Fibroblast of villous mesenchyme (primary cell): ENCODE results near the gene LGMN. TPM values are rescaled to one million over a fixed set of nuclear protein-coding genes. Genes with fewer than 3 reads are reported as not detected.

Experiments
- DNase-seq: peaks from one replicate; pipeline ENCODE4 v3.0.0-alpha.2; 2010; ENCODE audit warnings: low read depth
- H3K4me3 ChIP-seq: 2 replicates; pipeline ENCODE4 v1.5.1; 2011; ENCODE audit warnings: low read depth, mild to moderate bottlenecking, low read length
- total RNA-seq: library from RNA; depleted of rRNA; stranded (reverse); fragments of >200 nt; gene quantifications from 2 replicates; pipeline ENCODE4 v1.2.3, GENCODE V29; 2012
- TF ChIP-seq, protein P1 (sequence below): IDR thresholded peaks from 2 replicates; pipeline ENCODE4 v1.5.1; 2012; ENCODE audit warnings: low read depth, mild to moderate bottlenecking, low read length; ENCODE audit not compliant: insufficient read depth

LGMN gene
- total RNA-seq, 1 donor, result 41.5 TPM

DNA sequence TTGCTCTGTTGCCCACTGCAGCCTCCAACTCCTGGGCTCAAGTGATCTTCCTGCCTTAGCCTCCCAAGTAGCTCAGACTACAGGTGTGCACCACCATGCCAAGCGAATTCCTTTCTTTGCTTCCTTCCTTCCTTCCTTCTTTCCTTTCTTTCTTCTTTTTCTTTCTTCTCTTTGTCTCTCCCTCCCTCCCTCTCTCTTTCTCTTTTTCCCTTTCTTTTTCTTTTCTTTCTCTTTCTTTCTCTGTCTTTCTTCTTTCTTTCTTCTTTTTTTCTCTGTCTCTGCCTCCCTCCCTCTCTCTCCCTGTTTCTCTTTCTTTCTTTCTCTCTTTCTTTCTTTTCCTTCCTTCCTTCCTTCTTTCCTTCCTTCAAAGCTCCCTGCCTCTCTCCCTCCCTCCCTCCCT is 52.9 kb downstream of the LGMN start:
- H3K4me3 ChIP-seq, result no peak overlapping the region
- TF ChIP-seq, protein P1, sequence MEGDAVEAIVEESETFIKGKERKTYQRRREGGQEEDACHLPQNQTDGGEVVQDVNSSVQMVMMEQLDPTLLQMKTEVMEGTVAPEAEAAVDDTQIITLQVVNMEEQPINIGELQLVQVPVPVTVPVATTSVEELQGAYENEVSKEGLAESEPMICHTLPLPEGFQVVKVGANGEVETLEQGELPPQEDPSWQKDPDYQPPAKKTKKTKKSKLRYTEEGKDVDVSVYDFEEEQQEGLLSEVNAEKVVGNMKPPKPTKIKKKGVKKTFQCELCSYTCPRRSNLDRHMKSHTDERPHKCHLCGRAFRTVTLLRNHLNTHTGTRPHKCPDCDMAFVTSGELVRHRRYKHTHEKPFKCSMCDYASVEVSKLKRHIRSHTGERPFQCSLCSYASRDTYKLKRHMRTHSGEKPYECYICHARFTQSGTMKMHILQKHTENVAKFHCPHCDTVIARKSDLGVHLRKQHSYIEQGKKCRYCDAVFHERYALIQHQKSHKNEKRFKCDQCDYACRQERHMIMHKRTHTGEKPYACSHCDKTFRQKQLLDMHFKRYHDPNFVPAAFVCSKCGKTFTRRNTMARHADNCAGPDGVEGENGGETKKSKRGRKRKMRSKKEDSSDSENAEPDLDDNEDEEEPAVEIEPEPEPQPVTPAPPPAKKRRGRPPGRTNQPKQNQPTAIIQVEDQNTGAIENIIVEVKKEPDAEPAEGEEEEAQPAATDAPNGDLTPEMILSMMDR, result no peak
- no peak for DNase-seq

DNA sequence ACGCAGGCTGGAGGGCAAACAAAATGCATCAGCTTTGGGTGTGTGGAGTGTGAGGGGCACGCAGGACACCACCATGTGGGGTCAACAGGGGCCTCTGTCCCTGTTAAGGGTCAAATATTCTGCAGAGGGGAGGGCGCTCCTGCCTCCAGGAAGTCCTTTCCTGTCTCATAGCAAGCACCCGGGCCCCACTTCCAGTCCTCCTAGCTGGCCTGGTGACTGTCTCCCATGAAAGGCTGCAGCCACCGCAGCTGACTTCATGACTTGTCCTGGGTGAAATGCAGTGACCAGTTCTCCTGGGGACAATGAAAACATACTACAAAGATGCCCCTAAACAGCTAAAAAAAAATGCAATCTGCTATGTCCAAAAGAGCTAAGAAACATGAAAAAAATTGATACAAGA is 53.6 kb downstream of the LGMN start:
- DNase-seq, result no peak
- no peak overlapping the region for H3K4me3 ChIP-seq
- TF ChIP-seq, protein P1, result no peak

DNA sequence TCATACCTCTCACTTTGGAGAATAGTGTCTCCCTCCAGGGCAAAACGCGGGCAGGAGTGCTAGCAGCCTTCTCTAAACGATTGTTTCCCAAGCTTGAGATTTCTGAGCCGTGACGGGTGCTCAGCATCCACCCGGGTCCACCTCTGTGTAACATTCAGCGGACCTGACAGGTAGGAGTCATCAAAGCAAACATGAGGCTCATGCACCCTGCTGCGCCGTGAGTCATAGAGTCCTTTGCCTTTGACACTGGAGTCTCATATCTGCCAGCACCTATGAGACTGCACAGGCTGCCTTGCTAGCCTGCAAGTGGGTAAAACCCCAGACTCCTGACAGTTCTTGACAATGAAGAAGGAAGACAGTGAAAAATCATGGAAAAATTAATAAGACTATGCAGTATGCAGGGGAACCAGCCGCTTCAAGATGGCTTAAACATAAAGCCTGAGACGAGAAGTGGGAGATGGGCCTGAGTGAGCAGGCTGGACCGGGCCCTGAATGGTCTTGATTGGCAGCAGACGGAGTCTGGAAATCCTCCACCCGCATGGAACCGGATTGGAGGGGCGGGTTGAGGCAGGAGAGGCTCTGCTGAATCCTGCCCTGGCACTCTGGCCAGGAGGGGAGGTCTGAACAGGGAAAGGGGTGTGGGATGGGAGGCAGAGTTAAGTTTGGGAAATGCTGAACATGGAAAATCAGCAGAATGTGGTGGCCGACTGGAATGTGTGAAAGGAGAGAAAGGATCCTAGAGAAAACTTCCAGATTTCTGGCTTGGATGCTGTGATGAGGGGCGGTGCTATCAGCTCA is 54.2 kb downstream of the LGMN start:
- TF ChIP-seq, protein P1, result no peak

DNA sequence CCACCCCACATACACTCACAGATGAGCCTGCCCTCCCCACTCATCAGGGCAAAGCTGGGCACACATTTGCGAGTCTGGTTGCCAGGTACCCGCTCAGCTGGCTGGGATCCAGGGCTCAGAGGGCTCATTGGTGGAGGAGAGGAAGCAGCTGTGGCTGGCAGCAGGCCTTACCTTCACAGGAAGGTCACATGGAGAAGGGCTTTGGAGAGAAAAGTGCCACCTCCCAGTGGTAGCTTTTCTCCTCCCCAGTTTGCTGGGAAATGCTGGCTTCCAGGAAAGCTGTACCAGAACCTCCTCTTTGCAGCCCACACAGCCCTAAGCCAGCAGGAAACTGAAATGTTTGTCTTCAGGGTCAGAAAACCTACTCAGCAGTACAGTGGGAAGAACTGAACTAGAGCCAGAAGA is 55.6 kb downstream of the LGMN start:
- no peak overlapping the region for H3K4me3 ChIP-seq
- TF ChIP-seq, protein P1, result no peak
- DNase-seq, result no peak

More for the DNA sequence above, 54.2 kb downstream of the LGMN start:
- DNase-seq, result no peak
- no peak overlapping the region for H3K4me3 ChIP-seq

DNA sequence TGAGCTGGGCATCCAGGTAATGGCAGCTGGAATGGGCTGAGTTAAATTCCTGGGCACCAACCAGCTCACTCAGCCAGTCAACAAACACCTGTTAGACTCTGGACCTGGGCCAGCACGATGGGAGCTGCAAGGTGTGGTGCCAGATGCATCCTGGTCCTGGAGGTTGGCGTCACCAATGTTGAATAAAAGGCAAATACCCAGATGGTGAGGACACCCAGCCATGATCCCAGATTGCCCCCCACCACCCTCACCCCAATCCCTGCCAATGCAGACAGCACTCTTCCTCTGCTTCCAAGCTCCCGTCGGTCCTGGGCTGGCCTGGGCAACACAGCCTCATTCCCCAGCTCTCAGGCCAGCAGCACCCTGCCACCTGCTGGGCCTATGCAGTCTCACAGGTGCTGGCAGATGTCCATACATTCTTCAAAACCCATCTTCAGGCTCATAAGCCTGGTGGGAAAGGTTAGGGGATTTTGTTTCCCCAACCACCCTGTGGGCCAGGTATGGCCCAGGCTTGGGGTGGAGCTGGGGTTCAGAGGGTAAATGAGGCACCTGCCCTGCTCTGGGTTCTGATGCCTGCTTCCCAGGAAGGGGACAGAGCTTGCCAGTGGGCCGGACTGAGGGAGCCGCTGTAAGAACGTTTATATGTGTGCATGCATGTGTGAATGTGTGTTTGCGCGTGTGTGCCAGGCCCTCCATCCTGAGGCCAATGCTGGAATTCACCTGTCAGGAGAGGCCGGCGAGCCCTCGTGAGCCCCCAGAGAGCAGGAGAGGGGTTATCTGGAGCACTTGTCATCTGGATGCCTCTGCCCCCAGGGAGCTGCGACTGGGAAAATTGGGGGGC is 58.0 kb downstream of the LGMN start:
- TF ChIP-seq, protein P1, result peak; percentile 59
- DNase-seq, result peak; percentile 43
- no peak overlapping the region for H3K4me3 ChIP-seq

DNA sequence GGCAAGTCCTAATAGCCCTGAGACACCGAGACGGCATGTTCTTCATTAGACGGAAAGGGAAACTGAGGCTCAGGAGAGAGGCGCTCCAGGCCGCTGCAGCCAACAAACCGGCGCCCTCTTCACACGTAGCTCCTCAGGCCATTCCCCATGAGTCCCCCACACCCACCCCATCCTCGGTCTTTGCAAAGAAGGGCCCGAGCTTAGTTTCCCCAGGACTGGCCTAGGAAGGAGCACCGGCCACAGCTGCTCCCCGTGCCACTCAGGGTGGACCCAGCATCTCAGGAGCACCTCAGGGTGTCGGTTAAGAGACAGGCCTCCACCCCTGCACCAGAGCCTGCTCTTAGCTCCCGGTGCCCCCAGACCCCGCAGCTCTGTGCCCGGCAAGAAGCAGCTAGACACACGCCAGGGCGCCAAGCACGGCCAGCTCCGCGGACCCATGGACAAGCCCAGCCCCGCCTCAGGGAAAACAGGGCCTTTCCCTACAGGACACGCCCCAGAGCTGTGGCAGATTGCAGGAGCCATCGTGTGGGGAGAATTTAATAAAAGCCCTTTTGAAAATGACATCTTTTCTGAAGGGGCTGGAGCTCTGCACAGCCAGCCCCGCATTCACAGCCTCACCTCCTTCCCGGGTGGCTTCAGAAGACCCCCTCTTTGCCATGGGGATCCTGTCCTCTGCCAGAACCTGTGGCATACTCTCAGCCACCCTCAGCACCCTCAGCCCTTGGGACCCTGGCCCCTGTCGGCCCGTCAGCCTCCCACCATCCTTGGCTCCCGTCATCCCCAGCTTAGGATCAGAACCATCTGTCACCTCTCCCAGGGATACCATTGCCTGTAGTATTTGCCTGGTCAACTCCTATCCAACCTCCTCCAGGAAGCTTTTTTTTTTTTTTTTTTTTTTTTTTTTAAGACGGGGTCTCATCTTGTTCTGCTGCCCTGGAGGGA is 59.7 kb downstream of the LGMN start:
- H3K4me3 ChIP-seq, result no peak overlapping the region
- TF ChIP-seq, protein P1, result no peak
- no peak for DNase-seq
